Measurements from ENCODE around the gene FBXO27.

- no peak for TF ChIP-seq POLR2A (IDR thresholded peaks at IDR 0.05)
- TF ChIP-seq CTCF (IDR thresholded peaks at IDR 0.05): no peak
Measured at GRCh38 chr19:38975214-38975860, 57.0 kb downstream of the FBXO27 start, which contains the start of gene FBXO17.

Measured in Peyer's patch (tissue), 4 donors.